A549 (cell line): Measurements from ENCODE around the gene LYRM7. TPM values are rescaled to one million over a fixed set of nuclear protein-coding genes. Genes with fewer than 3 reads are reported as not detected.

Experiments used
- ATAC-seq, 2 experiments: fragments of 200-7000 bp in 1 of 2; fragments of >200 bp in 1 of 2; cut with Nextera tagmentation in 1 of 2; cut with Tn5 transposase in 1 of 2; 3 replicates each; pipeline versions ENCODE4 v1.8.0 to v1.9.1; 2018 to 2020; ENCODE audit warnings: mild to moderate bottlenecking in 1 of 2, moderate library complexity in 1 of 2
- CTCF ChIA-PET: fragments of 300-600 bp; sonication (Branson Sonifier 250); formaldehyde crosslinking; extraction: SDS; loops from one replicate; lab custom pipeline; 2021; ENCODE audit warnings: antibody characterized with exemption, inconsistent platforms; lab: Yijun Ruan, JAX
- POLR2A ChIA-PET: fragments of 350-600 bp; formaldehyde crosslinking; extraction: SDS; loops from one replicate; lab custom pipeline; 2021; ENCODE audit warnings: antibody characterized with exemption, inconsistent platforms; lab: Yijun Ruan, JAX
- DNase-seq, 2 experiments: peaks; one replicate each; pipeline versions ENCODE4 v3.0.0 to v3.0.0-alpha.2; 2011 to 2016; ENCODE audit warnings: low read depth in 1 of 2, low spot score in 1 of 2
- FAIRE-seq: peaks from 2 replicates; lab custom pipeline; 2011; peaks lifted over from hg19 to GRCh38; lab: Jason Lieb, UNC
- H3K27ac ChIP-seq, 2 experiments: fragments of >200 bp; sonication (Bioruptor Twin); formaldehyde crosslinking; 3 replicates each; pipeline ENCODE4 v1.5.1; 2016 to 2017
- H3K4me1 ChIP-seq: fragments of >200 bp; sonication (Bioruptor Twin); formaldehyde crosslinking; 3 replicates; pipeline ENCODE4 v1.6.1; 2016
- H3K4me2 ChIP-seq: fragments of >200 bp; sonication (Bioruptor Twin); formaldehyde crosslinking; 3 replicates; pipeline ENCODE4 v1.6.1; 2016
- H3K4me3 ChIP-seq: fragments of >200 bp; sonication (Bioruptor Twin); formaldehyde crosslinking; 3 replicates; pipeline ENCODE4 v1.5.1; 2016
- H3K9me3 ChIP-seq: fragments of >200 bp; sonication (Bioruptor Twin); formaldehyde crosslinking; 3 replicates; pipeline ENCODE4 v1.6.1; 2016
- CBX8 ChIP-seq: fragments of 200-600 bp; sonication (generic); IDR thresholded peaks from 2 replicates; pipeline ENCODE4 v1.6.1; 2016
- CEBPB ChIP-seq, 2 experiments: fragments of >200 bp in 1 of 2; sonication (Bioruptor Twin) in 1 of 2; formaldehyde crosslinking in 1 of 2; IDR thresholded peaks; 2 replicates each; pipeline ENCODE4 v1.6.1; 2012 to 2016
- EP300 ChIP-seq, 2 experiments: fragments of >200 bp; sonication (Bioruptor Twin); formaldehyde crosslinking; IDR thresholded peaks; 2 replicates in 1 of 2; 3 replicates in 1 of 2; pipeline ENCODE4 v1.6.1; 2016 to 2017
- ESRRA ChIP-seq: fragments of 150-350 bp; IDR thresholded peaks from 2 replicates; pipeline ENCODE4 v1.6.1; 2014; ENCODE audit warnings: mild to moderate bottlenecking, low read length, borderline replicate concordance
- FOSL2 ChIP-seq, 2 experiments: fragments of 450-650 bp in 1 of 2; fragments of >200 bp in 1 of 2; sonication (Bioruptor Twin) in 1 of 2; formaldehyde crosslinking; IDR thresholded peaks; 2 replicates each; pipeline versions ENCODE4 v1.5.0 to v1.6.1; 2016 to 2020; ENCODE audit warnings: mild to moderate bottlenecking in 1 of 2, moderate library complexity in 1 of 2
- HOXB13 ChIP-seq: fragments of 250-450 bp; sonication (Bioruptor Pico); IDR thresholded peaks from 2 replicates; pipeline ENCODE4 v1.5.0; 2020; ENCODE audit warnings: low read depth, mild to moderate bottlenecking, moderate library complexity
- JUN ChIP-seq, 2 experiments: fragments of >200 bp; sonication (Bioruptor Twin); formaldehyde crosslinking; IDR thresholded peaks; 2 replicates in 1 of 2; 3 replicates in 1 of 2; pipeline ENCODE4 v1.6.1; 2016 to 2017
- JUNB ChIP-seq: fragments of >200 bp; sonication (Bioruptor Twin); formaldehyde crosslinking; IDR thresholded peaks from 2 replicates; pipeline ENCODE4 v1.6.1; 2016
- MAFK ChIP-seq: fragments of 450-650 bp; IDR thresholded peaks from 2 replicates; pipeline ENCODE4 v1.6.1; 2014; ENCODE audit not compliant: partially characterized antibody
- MYC ChIP-seq: IDR thresholded peaks from 2 replicates; pipeline ENCODE4 v1.6.1; 2012; ENCODE audit warnings: mild to moderate bottlenecking, inconsistent platforms, low read length, improper control_type of control experiment, borderline replicate concordance
- PHF8 ChIP-seq: fragments of 200-600 bp; sonication (generic); IDR thresholded peaks from 2 replicates; pipeline ENCODE4 v1.6.1; 2016; ENCODE audit warnings: low read depth, mild to moderate bottlenecking, antibody characterized with exemption, moderate library complexity, borderline replicate concordance
- RAD21 ChIP-seq, 2 experiments: fragments of >200 bp in 1 of 2; sonication (Bioruptor Twin) in 1 of 2; formaldehyde crosslinking in 1 of 2; IDR thresholded peaks in 1 of 2; conservative IDR thresholded peaks in 1 of 2; 2 replicates in 1 of 2; 3 replicates in 1 of 2; pipeline ENCODE4 v1.6.1; 2012 to 2018; ENCODE audit warnings: inconsistent platforms in 1 of 2
- TP53 ChIP-seq: fragments of 250-450 bp; sonication (Bioruptor Pico); IDR thresholded peaks from 2 replicates; pipeline ENCODE4 v1.5.0; 2021; ENCODE audit warnings: mild to moderate bottlenecking, moderate library complexity
- ZSCAN20 ChIP-seq: fragments of 250-450 bp; sonication (Bioruptor Pico); IDR thresholded peaks from 2 replicates; pipeline ENCODE4 v1.8.0; 2022; ENCODE audit warnings: mild to moderate bottlenecking, moderate library complexity
- WGBS: methylation state at CpG from one replicate; pipeline ENCODE4 v1.1.6; 2017; ENCODE audit errors: missing lambda C conversion rate; 5-methylcytosine and 5-hydroxymethylcytosine counted together
- polyA plus RNA-seq, 4 experiments: library from polyadenylated mRNA; depleted of rRNA in 3 of 4; stranded (reverse); fragments of >200 nt; fragmentation: RNase III in 1 of 4; extraction: RNeasy Plus Mini Kit Qiagen cat#74134 plus additional on column Dnase treatment in 1 of 4; gene quantifications; 2 replicates in 3 of 4; 3 replicates in 1 of 4; pipeline ENCODE4 v1.2.3, GENCODE V29; 2011 to 2017
- TF ChIP-seq, protein P1 (sequence below): fragments of 250-450 bp; sonication (Bioruptor Pico); IDR thresholded peaks from 2 replicates; pipeline ENCODE4 v1.5.0; 2021; ENCODE audit warnings: mild to moderate bottlenecking, moderate library complexity, borderline replicate concordance
- TF ChIP-seq, protein P2 (sequence below): fragments of >200 bp; sonication (Bioruptor Twin); formaldehyde crosslinking; IDR thresholded peaks from 2 replicates; pipeline ENCODE4 v1.6.1; 2016

The LYRM7 gene
- polyA plus RNA-seq, 2 of the 4 experiments (the other 2 are of a cell fraction) = 6.2 to 11.1 TPM

DNA sequence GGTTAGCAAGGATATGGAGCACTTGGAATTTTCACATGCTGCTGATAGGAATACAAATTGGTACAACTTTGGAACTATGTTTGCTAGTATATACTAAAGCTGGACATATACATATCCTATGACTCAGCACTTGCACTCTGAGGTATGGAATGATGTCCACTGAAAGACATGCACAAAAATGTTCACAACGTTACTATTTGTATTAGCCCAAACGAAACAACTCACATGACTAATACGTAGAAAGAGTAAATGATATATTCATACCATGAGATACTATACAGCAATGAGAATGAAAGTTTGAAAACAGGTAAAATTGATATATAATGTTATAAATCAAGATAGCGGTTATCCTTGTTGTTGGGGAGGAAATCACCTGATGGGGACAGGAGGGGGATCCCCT lies 47.6 kb downstream of the LYRM7 start:
- DNase-seq = peak in 1 of 2 experiments; percentile 8
- Histone ChIP-seq H3K9me3 (no peaks in the 10 kb centered on the region), H3K27ac (no peak overlapping the region), H3K4me2 (no peak overlapping the region), H3K4me1 (peaks cover 20% of the 10 kb centered on the region), H3K4me3 (no peak overlapping the region)
- 52% methylated on average over 4 of the region's 4 CpGs for WGBS
- POLR2A ChIA-PET = no interaction called here
- peak in 1 of 2 experiments; percentile 50; a peak in 2 of 6 replicates for ATAC-seq
- peak; percentile 76 for TF ChIP-seq MAFK
- no peak for TF ChIP-seq JUN (IDR thresholded peaks at IDR 0.05)
- no peak for FAIRE-seq
- CTCF ChIA-PET = no interaction called here

DNA sequence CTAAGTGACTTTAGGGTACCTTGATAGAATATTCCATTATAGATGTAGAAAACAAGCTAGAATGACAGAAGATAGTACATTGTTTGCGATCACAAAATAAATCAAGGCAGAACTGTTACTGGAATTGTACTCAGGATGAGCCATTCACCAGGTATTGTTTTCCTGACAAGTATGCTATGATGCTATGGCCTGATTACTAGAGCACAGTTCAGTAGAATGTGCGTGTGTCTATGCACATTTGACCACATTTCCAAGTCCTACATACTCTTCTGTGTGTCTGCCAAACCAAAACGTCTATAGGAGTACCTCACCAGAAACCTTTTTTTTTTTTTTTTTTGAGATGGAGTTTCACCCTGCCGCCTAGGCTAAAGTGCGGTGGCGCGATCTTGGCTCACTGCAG lies 49.8 kb downstream of the LYRM7 start:
- no peak for TF ChIP-seq CEBPB (IDR thresholded peaks at IDR 0.05)
- TF ChIP-seq, protein P1, sequence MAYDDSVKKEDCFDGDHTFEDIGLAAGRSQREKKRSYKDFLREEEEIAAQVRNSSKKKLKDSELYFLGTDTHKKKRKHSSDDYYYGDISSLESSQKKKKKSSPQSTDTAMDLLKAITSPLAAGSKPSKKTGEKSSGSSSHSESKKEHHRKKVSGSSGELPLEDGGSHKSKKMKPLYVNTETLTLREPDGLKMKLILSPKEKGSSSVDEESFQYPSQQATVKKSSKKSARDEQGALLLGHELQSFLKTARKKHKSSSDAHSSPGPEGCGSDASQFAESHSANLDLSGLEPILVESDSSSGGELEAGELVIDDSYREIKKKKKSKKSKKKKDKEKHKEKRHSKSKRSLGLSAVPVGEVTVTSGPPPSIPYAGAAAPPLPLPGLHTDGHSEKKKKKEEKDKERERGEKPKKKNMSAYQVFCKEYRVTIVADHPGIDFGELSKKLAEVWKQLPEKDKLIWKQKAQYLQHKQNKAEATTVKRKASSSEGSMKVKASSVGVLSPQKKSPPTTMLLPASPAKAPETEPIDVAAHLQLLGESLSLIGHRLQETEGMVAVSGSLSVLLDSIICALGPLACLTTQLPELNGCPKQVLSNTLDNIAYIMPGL (CRISPR knock-in tag) = no peak
- no peak for TF ChIP-seq MAFK
- TF ChIP-seq, all 56 proteins: peak for 0
- H3K9me3 ChIP-seq = no peaks in the 10 kb centered on the region
- POLR2A ChIA-PET = no interaction called here
- ATAC-seq (no peak), DNase-seq (no peak), FAIRE-seq (no peak)
- CTCF ChIA-PET = interaction anchor here (1.2 kb wide), 1 partner anchor 18 kb away, joined by 3 read pairs; no protein-coding TSS in a partner anchor
- no peak overlapping the region for H3K4me3 ChIP-seq
- H3K4me1 ChIP-seq = peaks cover 20% of the 10 kb centered on the region
- no peak overlapping the region for H3K4me2 ChIP-seq
- no peak overlapping the region for H3K27ac ChIP-seq
- 88% methylated on average over 7 of the region's 7 CpGs for WGBS

DNA sequence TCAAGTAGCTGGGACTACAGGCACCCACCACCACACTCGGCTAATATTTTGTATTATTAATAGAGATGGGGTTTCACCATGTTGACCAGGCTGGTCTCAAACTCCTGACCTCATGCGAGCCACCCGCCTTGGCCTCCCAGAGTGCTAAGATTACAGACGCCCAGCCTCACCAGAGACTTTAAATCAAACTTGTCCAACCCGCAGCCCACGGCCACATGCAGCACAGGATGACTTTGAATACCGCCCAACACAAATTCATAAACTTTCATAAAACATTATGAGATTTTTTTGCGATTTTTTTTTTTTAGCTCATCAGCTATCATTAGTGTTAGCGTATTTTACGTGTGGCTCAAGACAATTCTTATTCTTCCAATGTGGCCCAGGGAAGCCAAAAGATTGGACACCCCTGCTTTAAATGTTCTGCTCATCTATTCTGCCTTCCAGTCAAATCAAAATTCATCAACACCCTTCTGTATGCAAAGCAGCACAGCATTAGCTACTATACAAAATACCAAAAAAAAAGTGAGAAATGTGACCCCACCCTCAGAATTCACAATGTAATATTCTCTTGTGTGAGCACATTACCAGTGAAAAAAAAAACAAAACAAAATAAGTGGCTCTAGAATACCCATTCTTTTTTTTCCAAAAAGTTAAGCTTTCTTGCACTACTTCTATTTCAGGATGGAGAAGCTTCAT lies 50.4 kb downstream of the LYRM7 start:
- TF ChIP-seq PHF8 = no peak
- no peak for TF ChIP-seq ZSCAN20
- no peak for TF ChIP-seq EP300 (IDR thresholded peaks at IDR 0.05)
- TF ChIP-seq ESRRA = no peak
- no peak for TF ChIP-seq RAD21 (conservative IDR thresholded peaks at IDR 0.05 in 1 of 2, IDR thresholded peaks at IDR 0.05 in 1 of 2)
- no peak for TF ChIP-seq TP53
- TF ChIP-seq CBX8 = no peak
- TF ChIP-seq, protein P2, sequence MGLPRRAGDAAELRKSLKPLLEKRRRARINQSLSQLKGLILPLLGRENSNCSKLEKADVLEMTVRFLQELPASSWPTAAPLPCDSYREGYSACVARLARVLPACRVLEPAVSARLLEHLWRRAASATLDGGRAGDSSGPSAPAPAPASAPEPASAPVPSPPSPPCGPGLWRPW = no peak
- no peak for TF ChIP-seq HOXB13
- no peaks in the 10 kb centered on the region for H3K9me3 ChIP-seq
- FAIRE-seq (no peak), ATAC-seq (no peak), DNase-seq (no peak)
- 88% methylated on average over 10 of the region's 10 CpGs for WGBS
- POLR2A ChIA-PET = interaction anchor here (0.7 kb wide), 1 partner anchor 8 kb away, joined by 3 read pairs; no protein-coding TSS in a partner anchor
- H3K27ac ChIP-seq = no peak overlapping the region
- H3K4me2 ChIP-seq = no peak overlapping the region; the same call in 2 of the 3 replicates
- peaks cover 20% of the 10 kb centered on the region for H3K4me1 ChIP-seq
- CTCF ChIA-PET = interaction anchor here (1.1 to 2.0 kb wide), 4 partner anchors 9 to 161 kb away, joined by 3 to 6 read pairs (median 4); no protein-coding TSS in a partner anchor
- H3K4me3 ChIP-seq = no peak overlapping the region

DNA sequence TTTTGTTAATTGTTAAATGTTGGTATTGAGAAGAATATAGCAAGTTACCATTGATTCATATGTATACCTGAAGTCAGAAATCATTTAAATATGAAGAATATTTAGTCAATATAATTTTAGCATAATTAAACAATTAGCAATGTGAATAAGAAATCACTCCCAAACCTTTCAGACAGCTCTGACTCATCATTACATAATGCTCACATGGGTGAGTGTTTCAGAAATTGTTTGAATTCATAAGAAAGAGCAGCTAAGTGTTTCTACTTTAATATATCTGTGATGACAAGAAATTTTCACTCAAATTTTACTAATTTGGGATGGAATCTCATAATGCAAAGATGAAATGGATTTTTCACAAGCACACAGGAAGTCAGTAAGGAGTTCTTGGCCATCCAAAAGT lies 51.1 kb downstream of the LYRM7 start:
- CTCF ChIA-PET = interaction anchor here (0.6 to 2.0 kb wide), 4 partner anchors 9 to 161 kb away, joined by 3 to 6 read pairs (median 4); no protein-coding TSS in a partner anchor
- TF ChIP-seq MYC = no peak
- 0 out of 2 replicates have a peak, but pooled peaks have one; percentile 25 for TF ChIP-seq JUNB
- 0 out of 2 replicates have a peak, but pooled peaks have one; percentile 26 for TF ChIP-seq FOSL2 (IDR thresholded peaks at IDR 0.05)
- TF ChIP-seq FOSL2 (CRISPR knock-in tag; IDR thresholded peaks at IDR 0.05) = peak; percentile 44
- TF ChIP-seq, all 56 proteins: peak for 2
- no peak overlapping the region for H3K4me3 ChIP-seq
- FAIRE-seq = no peak
- POLR2A ChIA-PET = interaction anchor here (0.7 kb wide), 1 partner anchor 9 kb away, joined by 3 read pairs; no protein-coding TSS in a partner anchor
- ATAC-seq = no peak
- H3K4me2 ChIP-seq = peak overlapping the region; percentile 56
- H3K4me1 ChIP-seq = peaks cover 20% of the 10 kb centered on the region
- no peaks in the 10 kb centered on the region for H3K9me3 ChIP-seq
- peak overlapping the region; percentile 36 to 49; a peak in 2 of 6 replicates for H3K27ac ChIP-seq
- DNase-seq = no peak
